Body of pancreas (tissue), 4 donors: ENCODE data around the gene PPP2R2B.

Experiments used
- CTCF ChIP-seq, 7 experiments: fragments of 450-650 bp in 4 of 7; fragments of 200-600 bp in 3 of 7; sonication (generic) in 3 of 7; IDR thresholded peaks; one replicate each; pipeline ENCODE4 v1.5.1; 2016 to 2019; ENCODE audit warnings: antibody characterized with exemption in 7 of 7
- POLR2A ChIP-seq, 3 donors: fragments of 450-650 bp; IDR thresholded peaks; one replicate each; pipeline ENCODE4 v1.6.1; 2016; ENCODE audit warnings: antibody characterized with exemption in 3 of 3, mild to moderate bottlenecking in 2 of 3

DNA sequence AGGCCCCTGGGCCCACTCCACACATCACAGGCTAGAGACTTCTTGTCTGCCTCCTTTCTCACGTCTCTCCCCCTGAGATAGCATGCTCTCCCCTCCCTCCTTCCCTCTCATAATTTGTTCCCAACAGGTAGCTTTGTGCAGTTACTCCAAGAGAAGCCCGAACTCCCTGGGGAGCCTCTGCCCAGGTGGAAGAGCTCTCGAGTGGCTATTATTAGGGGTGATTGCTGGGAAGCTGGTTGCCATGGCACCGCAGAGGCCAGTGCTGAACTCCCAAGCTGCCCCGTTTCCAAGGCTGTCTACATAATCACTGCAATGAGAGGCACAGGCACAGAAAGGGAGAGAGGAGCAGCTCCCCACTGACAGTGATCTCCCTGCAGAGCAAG, 257.9 kb downstream of the PPP2R2B start:
- no peak for TF ChIP-seq CTCF (IDR thresholded peaks at IDR 0.05)
- no peak for TF ChIP-seq POLR2A (IDR thresholded peaks at IDR 0.05)
